ENCODE measurements around the gene STYXL1. TPM values are rescaled to one million over a fixed set of nuclear protein-coding genes. Genes with fewer than 3 reads are reported as not detected.

STYXL1 gene
- total RNA-seq, 1 donor from 2014 or later, result 34.1 TPM

GRCh38 chr7:75962607-75963380 is 85.0 kb downstream of the STYXL1 start:
- intact Hi-C loops (cut with micrococcal nuclease), result no loop called here

GRCh38 chr7:75961218-75961617 is 86.6 kb downstream of the STYXL1 start:
- intact Hi-C loops (cut with micrococcal nuclease), result no loop called here

GRCh38 chr7:75960372-75960771 is 87.4 kb downstream of the STYXL1 start:
- intact Hi-C loops (cut with micrococcal nuclease), result no loop called here

GRCh38 chr7:75958802-75959543 is 88.8 kb downstream of the STYXL1 start:
- intact Hi-C loops (cut with micrococcal nuclease), result no loop called here

- intact Hi-C loops (cut with micrococcal nuclease), result no loop called here
Measured at GRCh38 chr7:75957021-75957736, 90.6 kb downstream of the STYXL1 start.

GRCh38 chr7:75955331-75955955 is 92.4 kb downstream of the STYXL1 start:
- intact Hi-C loops (cut with micrococcal nuclease), result no loop called here

- intact Hi-C loops (cut with micrococcal nuclease), result no loop called here
Measured at GRCh38 chr7:75953931-75954330, 93.9 kb downstream of the STYXL1 start.

- intact Hi-C loops (cut with micrococcal nuclease), result no loop called here
Measured at GRCh38 chr7:75953431-75953830, 94.4 kb downstream of the STYXL1 start.

GRCh38 chr7:75951506-75951905 is 96.3 kb downstream of the STYXL1 start:
- intact Hi-C loops (cut with micrococcal nuclease), result no loop called here

GRCh38 chr7:75950111-75950681 is 97.6 kb downstream of the STYXL1 start:
- intact Hi-C loops (cut with micrococcal nuclease), result no loop called here

GRCh38 chr7:75948179-75948578 is 99.6 kb downstream of the STYXL1 start:
- intact Hi-C loops (cut with micrococcal nuclease), result no loop called here

Other genes starting within 250 kb of the STYXL1 start
- not detected in 2 replicates for gene CCL24, start 234.2 kb downstream of the STYXL1 start, total RNA-seq
- 41.4 and 43.5 TPM in 2 replicates for gene RHBDD2, start 169.0 kb downstream of the STYXL1 start, total RNA-seq
- gene POR, start 132.8 kb downstream of the STYXL1 start, total RNA-seq, result 78.0 and 78.2 TPM in 2 replicates
- 35.9 and 44.0 TPM in 2 replicates for gene TMEM120A, start 53.4 kb downstream of the STYXL1 start, total RNA-seq
- 176 and 185 TPM in 2 replicates for gene MDH2, start 106 bp upstream of the STYXL1 start, total RNA-seq
- gene SRRM3, start 153.9 kb upstream of the STYXL1 start, total RNA-seq, result 0.29 TPM in 1 of 2 replicates, not detected in the other